Fibroblast of skin of scalp (primary cell): ENCODE results near the gene ATXN1.

ENCODE experiments used
- DNase-seq: peaks from one replicate; pipeline ENCODE4 v3.0.0-alpha.2; 2013

The ATXN1 gene

DNA sequence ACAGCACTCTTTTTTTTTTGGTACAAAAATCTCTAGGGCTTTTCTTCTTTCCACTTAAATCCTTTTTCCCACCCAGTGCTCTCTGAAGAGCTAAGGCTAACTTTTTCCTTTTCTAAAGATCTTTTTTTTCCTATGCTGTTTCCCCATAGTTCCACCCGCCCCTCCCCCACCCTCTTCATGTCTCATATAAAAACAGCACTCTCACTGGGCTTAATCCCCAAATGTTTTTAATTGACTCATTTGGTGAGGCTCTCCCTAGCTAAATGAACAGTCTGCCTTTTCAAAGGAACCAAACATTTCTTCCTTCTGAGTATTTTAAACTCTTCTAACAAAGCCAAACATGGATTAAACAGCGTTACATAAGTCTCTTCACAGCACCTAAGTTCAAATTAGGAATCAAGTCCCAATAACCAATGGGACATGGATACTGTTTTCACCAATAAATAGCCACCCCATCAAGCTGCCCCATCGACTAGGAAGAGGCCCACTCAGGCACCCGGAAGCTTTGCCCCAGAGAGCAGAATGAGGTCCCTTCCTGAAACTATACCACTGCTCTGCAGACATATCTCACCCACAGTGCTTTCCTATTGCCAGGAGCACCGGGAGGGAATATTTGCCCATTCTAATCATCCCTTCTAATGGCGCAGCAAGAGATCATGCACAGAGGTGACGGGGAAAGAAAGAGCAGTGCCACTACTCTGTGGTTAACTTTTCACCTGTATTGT, 63.7 kb downstream of the ATXN1 start:
- peak; percentile 63 for DNase-seq

DNA sequence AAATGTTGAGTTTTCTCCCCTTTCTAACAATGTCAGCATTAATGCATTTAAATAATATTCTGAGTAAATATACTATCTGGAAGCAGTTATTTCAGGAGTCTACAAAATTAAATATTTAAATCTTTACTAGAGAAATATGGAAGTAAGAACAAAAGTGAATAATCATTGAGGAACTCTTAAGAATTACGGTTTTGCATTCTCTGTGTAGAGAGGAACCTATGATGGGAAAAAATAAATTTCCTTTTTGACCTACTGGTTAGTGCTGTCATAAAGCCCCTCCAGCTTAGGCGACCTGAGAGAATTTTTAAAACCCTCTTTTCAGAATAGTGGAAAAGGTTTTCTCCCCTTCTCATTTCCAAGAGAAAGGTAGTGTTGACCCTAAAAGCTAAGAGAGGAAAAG, 64.8 kb downstream of the ATXN1 start:
- DNase-seq: no peak

DNA sequence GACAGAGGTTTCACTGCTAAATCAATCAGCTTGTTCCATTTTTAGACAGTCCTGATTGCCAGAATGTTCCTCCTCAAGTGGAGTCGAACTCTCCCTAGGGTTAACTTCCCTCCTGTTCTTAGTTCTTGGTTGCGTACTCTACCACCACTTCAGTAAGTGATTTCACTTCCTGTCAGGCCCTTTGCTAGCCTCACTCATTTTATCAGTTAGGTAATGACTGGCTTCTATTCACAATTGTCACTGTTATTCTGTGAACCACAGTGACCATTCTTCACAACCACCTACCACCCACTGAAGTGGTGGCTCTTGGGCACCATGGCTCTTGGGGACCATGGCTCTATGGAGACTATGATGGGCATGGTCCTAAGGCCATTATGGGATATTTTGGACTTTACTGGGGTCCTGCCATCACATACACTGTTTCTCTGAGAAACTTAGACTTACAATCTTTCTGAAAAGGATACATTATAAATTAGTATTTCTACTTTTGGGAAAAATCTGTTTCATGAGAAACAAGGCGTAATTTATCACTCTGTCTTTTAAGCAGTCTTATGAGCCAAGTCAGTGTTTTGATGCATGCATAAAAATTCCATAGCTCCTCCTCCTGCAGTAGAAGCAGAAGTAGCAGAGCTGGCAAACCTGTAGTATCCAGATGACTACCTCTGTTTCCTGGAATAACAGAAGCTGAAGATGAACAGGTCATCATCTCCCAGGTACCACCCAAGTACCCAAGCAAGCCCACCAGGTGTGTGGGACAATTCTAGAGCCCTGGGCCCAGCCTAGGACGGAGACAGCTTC, 66.3 kb downstream of the ATXN1 start:
- no peak for DNase-seq

GRCh38 chr6:16691324-16691723, 69.9 kb downstream of the ATXN1 start:
- DNase-seq: no peak

DNA sequence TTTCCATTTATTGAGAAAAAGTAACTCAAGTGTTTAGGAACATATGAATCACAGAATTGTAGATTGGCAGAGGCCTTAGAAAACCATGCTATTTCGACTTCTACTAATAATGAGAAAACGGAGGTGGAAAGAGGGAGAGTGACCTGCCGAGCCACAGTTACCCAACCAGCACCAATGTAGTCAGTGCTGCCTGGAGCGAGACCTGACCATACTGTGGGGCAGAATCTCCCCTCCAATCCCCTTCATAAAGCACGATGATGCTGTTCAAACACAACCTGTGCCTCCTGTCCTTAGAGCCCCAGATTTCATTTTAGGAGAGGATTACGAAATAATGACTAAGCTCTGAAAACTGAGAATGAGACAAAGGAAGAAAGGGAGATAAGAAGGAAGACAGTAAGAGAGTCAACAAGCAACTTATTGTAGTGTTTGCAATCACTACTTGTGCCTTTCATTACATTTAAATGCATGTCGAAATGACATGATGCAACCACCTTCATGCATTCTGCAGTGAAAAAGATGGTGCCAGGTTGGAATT, 70.6 kb downstream of the ATXN1 start:
- no peak for DNase-seq

GRCh38 chr6:16689788-16690607, 71.3 kb downstream of the ATXN1 start:
- no peak for DNase-seq

DNA sequence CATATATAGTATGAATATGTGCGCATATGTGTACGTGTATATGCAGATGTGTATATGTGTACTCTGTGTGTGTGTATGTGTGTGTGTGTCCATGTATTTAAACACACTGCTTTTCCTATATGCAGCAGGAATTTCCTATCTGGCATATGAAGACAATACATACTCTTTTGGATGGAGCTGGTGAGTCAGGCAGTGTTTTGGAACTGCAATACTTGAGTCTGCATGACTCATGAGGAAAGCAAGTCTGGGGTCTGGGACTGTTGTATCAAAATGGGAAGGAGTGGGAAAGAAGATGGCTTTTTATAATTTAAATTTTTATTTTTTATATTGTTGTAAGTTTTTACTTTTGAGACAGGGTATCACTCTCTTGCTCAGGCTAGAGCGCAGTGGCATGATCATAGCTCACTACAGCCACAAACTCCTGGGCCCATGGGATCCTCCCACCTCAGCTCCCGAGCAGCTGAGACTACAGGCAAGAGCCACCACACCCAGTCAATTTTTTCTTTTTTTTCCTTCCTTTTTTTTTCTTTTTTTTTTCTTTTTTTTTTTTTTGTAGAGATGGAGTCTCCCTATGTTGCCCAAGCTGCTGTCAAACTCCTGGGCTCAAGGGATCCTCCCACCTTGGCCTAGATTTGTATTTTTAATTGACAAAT, 72.2 kb downstream of the ATXN1 start:
- peak; percentile 91 for DNase-seq

DNA sequence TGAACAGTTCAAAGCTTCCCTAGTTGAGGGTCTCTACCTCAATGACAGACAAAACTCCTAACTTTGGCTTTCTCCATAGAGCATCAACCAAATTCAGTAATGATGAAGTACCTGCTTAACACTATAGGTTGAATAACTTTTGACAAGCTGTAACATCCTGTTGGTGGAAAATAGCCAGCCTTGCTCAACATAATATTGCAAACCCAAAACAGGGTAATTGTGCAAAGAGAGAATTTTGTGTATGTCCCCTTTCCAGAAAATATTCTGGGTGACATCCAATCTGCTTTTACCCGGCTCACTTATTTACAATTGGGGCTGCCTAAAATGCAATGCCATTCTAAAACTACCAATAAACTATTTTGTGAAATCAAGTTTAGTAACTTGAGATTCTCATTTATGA, 72.8 kb downstream of the ATXN1 start:
- DNase-seq: no peak

DNA sequence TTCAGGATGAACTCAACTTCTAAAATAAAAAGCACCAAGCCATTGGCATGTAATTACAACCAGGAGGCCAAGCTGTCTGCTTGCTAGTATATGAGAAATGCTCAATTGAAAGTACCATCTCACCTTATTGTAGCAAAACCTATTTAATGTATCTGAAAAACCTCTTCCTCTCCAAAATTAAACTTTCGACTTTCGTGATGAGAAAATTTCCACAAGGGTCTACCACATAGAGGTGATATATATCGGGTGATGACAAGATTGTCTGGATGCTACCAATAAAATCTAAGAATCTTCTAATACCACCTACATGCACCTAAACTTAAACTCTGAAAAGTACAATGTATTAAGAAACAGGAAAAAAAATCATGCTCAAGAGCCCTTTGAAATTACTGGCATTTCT, 74.2 kb downstream of the ATXN1 start:
- DNase-seq: no peak

DNA sequence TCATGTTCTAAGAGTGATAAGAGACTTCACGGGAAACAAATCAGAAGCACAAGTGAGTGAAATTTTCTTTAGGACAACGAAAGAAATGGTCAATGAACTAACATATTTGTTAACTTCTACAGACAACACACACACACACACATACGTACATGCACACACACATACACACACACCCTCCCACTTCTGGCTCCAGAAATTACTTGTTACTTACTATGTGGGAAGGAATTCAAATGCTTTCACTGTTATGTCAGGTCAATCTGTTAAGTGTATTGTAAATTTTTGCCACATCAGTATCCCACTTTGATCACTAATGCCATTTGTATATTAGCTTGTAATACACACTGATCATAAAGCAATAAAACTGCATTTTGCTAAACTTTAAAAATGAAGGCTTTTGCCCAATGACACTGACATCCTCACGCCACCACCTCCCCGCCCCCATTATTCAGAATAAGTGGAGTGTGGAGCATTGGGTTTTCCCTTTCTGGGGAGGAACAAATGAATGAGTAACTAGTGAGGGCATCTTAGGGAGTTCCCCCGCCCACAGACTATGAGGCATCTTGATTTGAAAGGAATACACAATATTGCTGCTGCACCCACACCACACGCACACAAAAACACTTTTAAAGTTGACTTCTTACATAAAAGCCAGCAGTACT, 76.2 kb downstream of the ATXN1 start:
- peak; percentile 65 for DNase-seq

DNA sequence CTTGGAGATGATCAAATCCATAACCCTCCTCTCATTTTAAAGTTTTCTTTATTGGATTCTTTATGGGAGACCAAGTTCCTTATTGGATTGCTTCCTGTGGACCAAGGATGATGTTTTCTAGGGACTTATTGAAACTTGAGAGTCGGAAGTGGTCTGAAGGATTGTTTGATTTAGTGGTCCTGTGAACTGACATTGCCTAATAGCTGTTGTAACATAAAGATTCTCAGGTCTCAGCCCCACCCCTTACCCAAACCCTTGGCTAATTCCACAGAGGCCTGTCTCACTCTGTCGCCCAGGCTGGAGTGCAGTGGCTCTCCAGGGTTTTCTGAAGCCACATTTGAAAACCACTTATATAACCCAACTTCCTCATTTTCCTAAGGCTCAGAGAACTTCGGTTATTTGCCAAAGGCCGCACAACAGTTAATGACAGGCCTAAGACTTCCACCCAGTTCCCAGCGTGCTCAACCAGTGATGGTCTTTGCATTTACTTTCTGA, 77.0 kb downstream of the ATXN1 start:
- DNase-seq: no peak

GRCh38 chr6:16683641-16684194, 77.5 kb downstream of the ATXN1 start:
- peak; percentile 84 for DNase-seq

DNA sequence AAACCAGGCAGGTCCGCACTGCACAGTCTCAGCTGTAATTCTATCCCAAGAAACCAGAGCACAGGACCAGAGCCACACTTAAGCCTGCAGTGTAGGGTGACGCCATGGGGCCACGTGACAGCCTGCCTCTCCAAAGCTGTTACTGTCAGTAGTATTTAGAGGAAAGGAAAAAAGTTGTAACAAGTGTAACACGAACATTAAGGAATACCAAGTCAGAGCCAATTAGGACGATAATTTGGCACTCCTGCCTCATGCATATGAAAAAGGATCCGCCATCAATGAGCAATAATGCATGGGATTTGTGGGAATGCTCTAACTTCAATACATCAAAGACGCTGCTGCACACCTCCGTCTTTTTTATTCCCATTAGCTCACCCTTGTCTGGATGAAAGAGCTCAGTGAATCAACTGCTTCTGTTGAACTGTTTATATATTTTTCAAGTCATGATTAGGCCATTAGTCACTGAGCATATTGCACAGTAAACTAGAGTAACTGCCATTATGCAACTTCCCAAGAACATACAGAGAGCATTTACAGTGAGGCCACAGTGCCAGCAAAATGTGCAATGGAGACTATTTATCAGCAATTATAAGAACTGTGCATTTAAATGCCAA, 79.9 kb downstream of the ATXN1 start:
- peak; percentile 88 for DNase-seq

GRCh38 chr6:16679050-16679449, 82.2 kb downstream of the ATXN1 start:
- no peak for DNase-seq

DNA sequence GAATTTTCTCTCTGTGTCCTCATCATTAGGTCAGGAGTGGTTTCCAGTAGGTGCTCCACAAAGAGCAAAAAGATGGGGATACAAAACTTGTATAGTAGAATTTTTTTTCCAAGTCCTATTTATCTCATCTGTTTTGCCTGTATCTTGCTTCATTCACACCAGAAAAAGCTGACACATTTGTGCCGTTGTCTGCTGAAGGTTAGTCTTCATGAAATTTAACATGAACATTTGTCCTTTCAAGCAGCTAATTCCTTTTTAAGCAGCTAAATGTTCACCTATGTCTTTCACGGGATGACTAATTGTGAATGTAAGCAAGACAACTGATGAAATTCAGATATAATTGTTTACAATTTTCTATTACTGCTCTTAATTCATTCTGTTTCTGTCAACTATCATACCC, 83.8 kb downstream of the ATXN1 start:
- DNase-seq: no peak

- no peak for DNase-seq
These were observed 84.3 kb downstream of the ATXN1 start for GRCh38 chr6:16676978-16677377.

GRCh38 chr6:16676376-16676775, 84.9 kb downstream of the ATXN1 start:
- no peak for DNase-seq

- peak; percentile 68 for DNase-seq
These were observed 86.4 kb downstream of the ATXN1 start for GRCh38 chr6:16674801-16675392.

DNA sequence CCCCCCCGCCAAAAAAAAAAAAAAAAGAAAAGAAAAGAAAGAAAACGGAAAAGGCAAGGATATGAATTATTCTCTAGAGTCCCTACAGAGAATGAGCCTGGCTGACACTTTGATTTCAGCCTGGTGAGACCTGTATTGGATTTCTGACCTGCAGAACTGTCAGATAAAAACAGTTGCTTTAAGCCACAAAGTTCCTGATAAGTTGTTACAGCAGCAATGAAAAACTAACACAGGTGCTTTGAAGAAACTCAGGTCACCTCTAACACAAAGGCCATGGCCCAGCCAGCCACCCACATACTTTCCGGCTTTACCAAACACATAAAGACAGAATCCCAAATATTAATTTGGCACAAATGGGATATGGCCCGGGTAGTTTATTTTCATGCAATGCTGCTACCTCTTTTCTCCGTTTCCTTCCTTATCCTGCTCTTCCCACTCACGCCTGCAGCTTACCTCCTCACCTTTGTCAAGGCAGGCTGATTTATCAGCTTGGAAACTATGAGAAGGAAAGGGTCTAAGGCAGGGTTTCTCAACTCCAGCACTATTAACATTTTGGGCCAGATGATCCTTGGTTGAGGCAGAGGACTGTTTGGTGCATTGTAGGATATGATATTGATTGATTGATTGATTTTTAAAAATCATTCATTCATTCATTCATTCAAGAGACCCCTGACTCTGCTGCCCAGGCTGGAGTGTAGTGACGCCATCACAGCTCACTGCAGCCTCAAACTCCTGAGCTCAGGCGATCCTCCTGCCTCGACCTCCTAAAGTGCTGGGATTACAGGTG, 88.1 kb downstream of the ATXN1 start:
- no peak for DNase-seq
